ENCODE results near the gene LRCOL1. TPM values are rescaled to one million over a fixed set of nuclear protein-coding genes. Genes with fewer than 3 reads are reported as not detected.
A peak's percentile ranks its signal among the peaks of the same experiment; 100 is the strongest.

Gene LRCOL1
- total RNA-seq, 2 donors from 2014 or later = 0.47 TPM; not detected in 1

DNA sequence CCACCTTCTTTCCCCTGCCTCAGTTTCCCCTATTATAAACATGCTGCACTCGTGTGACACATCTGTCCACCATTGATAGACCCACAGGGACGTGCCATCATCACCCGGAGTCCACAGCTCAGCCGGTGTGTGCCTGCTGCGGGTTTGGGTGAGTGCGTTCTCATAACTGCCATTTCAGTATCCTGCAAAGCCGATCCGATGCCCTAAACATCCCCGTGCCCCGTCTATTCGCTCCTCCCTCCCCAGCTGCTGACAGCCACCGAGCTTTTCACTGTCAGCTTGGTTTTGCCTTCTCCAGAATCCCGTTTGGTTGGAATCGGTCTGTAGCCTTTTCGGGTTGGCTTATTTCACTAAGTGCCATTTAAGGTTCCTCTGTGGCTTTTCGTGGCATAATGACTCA lies 3.9 kb downstream of the LRCOL1 start:
- Histone ChIP-seq H3K9ac (ENCODE audit: low read depth in 2 of 2, low read length in 2 of 2) (no peak overlapping the region), H3K36me3 (no peaks in the 10 kb centered on the region), H3K4me1 (peaks cover 9% of the 10 kb centered on the region), H3K27me3 (peaks cover 36% of the 10 kb centered on the region), H3K27ac (no peak overlapping the region), H3K9me3 (no peaks in the 10 kb centered on the region), H3K4me3 (no peak overlapping the region)
- intact Hi-C loops (cut with DNase I) = no loop called here
- TF ChIP-seq CTCF (IDR thresholded peaks at IDR 0.05) = no peak
- DNase-seq = no peak

DNA sequence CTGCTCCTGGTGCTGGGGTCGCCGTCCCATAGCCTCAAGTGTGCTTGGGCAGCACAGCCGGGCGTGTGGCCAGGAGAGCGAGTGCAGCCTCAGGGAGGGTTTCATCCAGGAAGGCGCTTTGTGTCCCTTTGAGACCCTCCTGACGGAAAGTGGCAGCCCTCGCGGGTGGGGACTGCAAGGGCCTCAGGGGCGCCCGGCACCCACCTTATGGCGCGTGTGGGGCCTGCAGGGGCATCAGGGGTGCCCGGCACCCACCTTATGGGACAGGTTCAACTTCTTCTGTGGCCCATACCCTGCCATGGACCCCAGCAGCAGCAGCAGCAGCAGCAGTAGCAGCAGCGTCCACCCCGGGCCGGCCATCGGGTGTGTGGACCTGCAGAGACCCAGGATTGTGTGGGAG lies 4.5 kb downstream of the LRCOL1 start:
- no peak for TF ChIP-seq CTCF (IDR thresholded peaks at IDR 0.05)
- intact Hi-C loops (cut with DNase I) = no loop called here
- Histone ChIP-seq H3K9ac (ENCODE audit: low read depth in 2 of 2, low read length in 2 of 2) (no peak overlapping the region), H3K27ac (no peak overlapping the region), H3K9me3 (no peaks in the 10 kb centered on the region), H3K27me3 (peaks cover 42% of the 10 kb centered on the region), H3K36me3 (no peaks in the 10 kb centered on the region), H3K4me1 (peaks cover 9% of the 10 kb centered on the region), H3K4me3 (no peak overlapping the region)
- DNase-seq = no peak

- no peak for DNase-seq
- Histone ChIP-seq H3K27ac (no peak overlapping the region), H3K4me1 (peaks cover 9% of the 10 kb centered on the region), H3K9me3 (no peaks in the 10 kb centered on the region), H3K9ac (ENCODE audit: low read depth in 2 of 2, low read length in 2 of 2) (no peak overlapping the region), H3K4me3 (no peak overlapping the region), H3K36me3 (no peaks in the 10 kb centered on the region), H3K27me3 (peaks cover 43% of the 10 kb centered on the region)
- no peak for TF ChIP-seq CTCF (IDR thresholded peaks at IDR 0.05)
- intact Hi-C loops (cut with DNase I) = no loop called here
Observed at GRCh38 chr12:132604668-132605441, 5.5 kb downstream of the LRCOL1 start.

DNA sequence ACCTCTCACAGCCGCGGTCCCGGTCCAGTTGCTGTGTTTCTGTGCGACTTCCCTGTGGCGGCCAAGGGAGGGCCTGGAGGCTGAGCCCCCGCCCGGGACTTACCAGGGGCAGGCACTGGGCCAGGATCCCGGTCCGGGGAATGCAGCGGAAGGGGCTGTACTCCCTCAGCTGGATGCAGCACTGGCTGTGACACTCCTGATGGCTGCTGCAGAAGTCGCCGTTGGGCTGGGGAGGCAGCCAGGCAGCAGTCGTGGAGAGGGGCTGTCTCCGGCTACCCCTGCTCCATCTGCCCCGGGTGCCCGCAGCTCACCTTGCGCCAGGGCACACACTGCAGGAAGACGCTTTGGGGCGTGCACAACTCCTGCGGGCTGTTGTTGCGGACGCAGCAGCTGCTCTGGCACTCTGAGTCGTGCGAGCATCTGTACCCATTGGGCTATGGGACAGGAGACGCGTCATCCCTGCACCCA lies 6.2 kb downstream of the LRCOL1 start:
- H3K4me1 ChIP-seq = peaks cover 9% of the 10 kb centered on the region
- no peak overlapping the region for H3K27ac ChIP-seq
- no peaks in the 10 kb centered on the region for H3K9me3 ChIP-seq
- H3K36me3 ChIP-seq = no peaks in the 10 kb centered on the region
- TF ChIP-seq CTCF (IDR thresholded peaks at IDR 0.05) = no peak
- H3K27me3 ChIP-seq = peaks cover 40% of the 10 kb centered on the region
- DNase-seq = no peak
- peak overlapping the region in 1 of 2 donors; percentile 47 for H3K9ac ChIP-seq (ENCODE audit: low read depth in 2 of 2, low read length in 2 of 2)
- intact Hi-C loops (cut with DNase I) = no loop called here
- peak overlapping the region; percentile 4 for H3K4me3 ChIP-seq

GRCh38 chr12:132603240-132604150 lies 6.9 kb downstream of the LRCOL1 start:
- Histone ChIP-seq H3K27ac (no peak overlapping the region), H3K9ac (ENCODE audit: low read depth in 2 of 2, low read length in 2 of 2) (peak overlapping the region; percentile 14 to 47), H3K4me1 (peaks cover 9% of the 10 kb centered on the region), H3K36me3 (no peaks in the 10 kb centered on the region), H3K4me3 (peak overlapping the region; percentile 4), H3K9me3 (no peaks in the 10 kb centered on the region), H3K27me3 (peaks cover 43% of the 10 kb centered on the region)
- no peak for DNase-seq
- intact Hi-C loops (cut with DNase I) = no loop called here
- no peak for TF ChIP-seq CTCF (IDR thresholded peaks at IDR 0.05)
